Ishikawa (cell line): ENCODE results near the gene RPTOR.

ENCODE experiments used
- CEBPB ChIP-seq: IDR thresholded peaks from 2 replicates; pipeline ENCODE4 v1.6.1; 2012
- CREB1 ChIP-seq: IDR thresholded peaks from 2 replicates; pipeline ENCODE4 v1.6.1; 2012; ENCODE audit warnings: low read depth
- EGR1 ChIP-seq: IDR thresholded peaks from 2 replicates; pipeline ENCODE4 v1.6.1; 2012
- EP300 ChIP-seq: IDR thresholded peaks from 2 replicates; pipeline ENCODE4 v1.6.1; 2012; ENCODE audit warnings: borderline replicate concordance
- FOXM1 ChIP-seq: IDR thresholded peaks from 2 replicates; pipeline ENCODE4 v1.6.1; 2012; ENCODE audit warnings: low read depth, borderline replicate concordance
- MAX ChIP-seq: IDR thresholded peaks from 2 replicates; pipeline ENCODE4 v1.6.1; 2012
- NFIC ChIP-seq: IDR thresholded peaks from 2 replicates; pipeline ENCODE4 v1.6.1; 2012
- RAD21 ChIP-seq: IDR thresholded peaks from 2 replicates; pipeline ENCODE4 v1.6.1; 2012; ENCODE audit warnings: low read depth
- REST ChIP-seq: IDR thresholded peaks from 2 replicates; pipeline ENCODE4 v1.6.1; 2012; ENCODE audit warnings: low read depth, mild to moderate bottlenecking
- TAF1 ChIP-seq: IDR thresholded peaks from 2 replicates; pipeline ENCODE4 v1.6.1; 2012; ENCODE audit warnings: low read depth, mild to moderate bottlenecking
- TCF12 ChIP-seq: IDR thresholded peaks from 2 replicates; pipeline ENCODE4 v1.6.1; 2012; ENCODE audit warnings: low read depth
- TEAD4 ChIP-seq: IDR thresholded peaks from 2 replicates; pipeline ENCODE4 v1.6.1; 2012
- YY1 ChIP-seq: IDR thresholded peaks from 2 replicates; pipeline ENCODE4 v1.6.1; 2012; ENCODE audit warnings: low read depth
- ZBTB7A ChIP-seq: IDR thresholded peaks from 2 replicates; pipeline ENCODE4 v1.6.1; 2012; ENCODE audit warnings: low read depth
- TF ChIP-seq, protein P1 (sequence below): IDR thresholded peaks from 2 replicates; pipeline ENCODE4 v1.6.1; 2012

Gene RPTOR

DNA sequence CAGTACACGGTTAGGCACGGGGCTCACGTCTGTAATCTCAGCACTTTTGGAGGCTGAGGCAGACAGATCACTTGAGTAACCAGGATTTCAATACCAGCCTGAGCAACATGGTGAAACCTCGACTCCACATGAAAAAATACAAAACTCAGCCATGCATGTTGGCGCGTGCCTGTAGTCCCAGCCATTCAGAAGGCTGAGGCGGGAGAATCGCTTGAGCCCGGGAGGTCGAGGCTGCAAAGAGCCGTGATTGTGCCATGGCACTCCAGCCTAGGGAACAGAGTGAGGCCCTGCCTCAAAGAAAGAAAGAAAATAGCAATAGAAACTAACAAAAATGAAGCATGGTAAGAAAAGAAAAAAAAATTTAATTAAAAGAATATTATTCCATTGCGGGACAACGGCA is 319.0 kb downstream of the RPTOR start:
- TF ChIP-seq CREB1 (no peak), EGR1 (no peak), FOXM1 (no peak), RAD21 (no peak), TEAD4 (no peak), NFIC (no peak), TAF1 (no peak), EP300 (no peak), ZBTB7A (no peak), YY1 (no peak), MAX (no peak), REST (no peak), CEBPB (no peak), TCF12 (no peak)
- TF ChIP-seq, protein P1, sequence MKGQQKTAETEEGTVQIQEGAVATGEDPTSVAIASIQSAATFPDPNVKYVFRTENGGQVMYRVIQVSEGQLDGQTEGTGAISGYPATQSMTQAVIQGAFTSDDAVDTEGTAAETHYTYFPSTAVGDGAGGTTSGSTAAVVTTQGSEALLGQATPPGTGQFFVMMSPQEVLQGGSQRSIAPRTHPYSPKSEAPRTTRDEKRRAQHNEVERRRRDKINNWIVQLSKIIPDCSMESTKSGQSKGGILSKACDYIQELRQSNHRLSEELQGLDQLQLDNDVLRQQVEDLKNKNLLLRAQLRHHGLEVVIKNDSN: no peak

- TF ChIP-seq EGR1 (no peak), REST (no peak), TEAD4 (no peak), YY1 (no peak), EP300 (no peak), CREB1 (no peak), MAX (no peak), FOXM1 (no peak), NFIC (no peak)
Measured at GRCh38 chr17:80864751-80865150, 320.1 kb downstream of the RPTOR start.

GRCh38 chr17:80866050-80866793 is 321.6 kb downstream of the RPTOR start:
- TF ChIP-seq YY1: no peak
- TF ChIP-seq RAD21: peak; percentile 57
- no peak for TF ChIP-seq TCF12
- TF ChIP-seq, protein P1: no peak
- no peak for TF ChIP-seq TAF1
- no peak for TF ChIP-seq CREB1
- TF ChIP-seq ZBTB7A: no peak
- no peak for TF ChIP-seq FOXM1

GRCh38 chr17:80868022-80868609 is 323.5 kb downstream of the RPTOR start:
- TF ChIP-seq TEAD4 (no peak), CEBPB (no peak), FOXM1 (no peak), EP300 (no peak), NFIC (no peak), EGR1 (no peak), ZBTB7A (no peak), TCF12 (no peak), RAD21 (no peak)
- TF ChIP-seq, protein P1: no peak

DNA sequence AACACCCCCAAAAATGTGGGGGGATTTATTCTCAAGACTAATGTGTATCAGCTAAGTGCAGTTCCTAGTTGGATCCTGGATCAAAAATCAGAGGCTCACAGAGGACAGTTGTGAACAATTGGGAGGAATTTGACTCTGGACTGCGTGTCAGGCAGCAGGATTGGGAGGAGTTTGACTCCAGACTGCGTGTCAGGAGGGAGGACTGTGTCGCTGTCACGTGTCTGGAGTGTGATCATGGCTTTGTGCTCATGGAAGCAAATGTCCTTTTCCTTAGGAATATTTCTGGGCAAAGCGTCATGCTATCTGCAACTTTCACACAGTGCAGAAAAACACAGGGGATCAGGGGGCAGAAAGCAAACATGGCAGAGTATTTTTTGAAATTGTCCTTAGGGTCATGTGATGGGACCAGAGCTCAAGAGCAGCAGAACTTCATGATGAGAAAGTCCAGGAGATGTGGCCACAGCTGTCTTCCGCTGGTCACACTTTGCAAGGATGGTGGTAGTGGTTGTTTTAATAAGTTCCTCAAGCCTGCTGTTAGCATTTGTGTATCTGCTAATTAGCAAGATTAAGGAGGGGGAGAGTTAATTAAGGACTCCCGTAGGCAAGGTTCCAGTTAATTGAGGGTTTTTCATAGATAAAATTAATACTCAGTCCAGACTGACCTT is 325.0 kb downstream of the RPTOR start:
- TF ChIP-seq TAF1: no peak
- TF ChIP-seq TEAD4: no peak
